HL-60 (cell line): Measurements from ENCODE around the gene ASCC1.

ENCODE experiments used
- DNase-seq, 2 experiments: peaks; one replicate each; pipeline ENCODE4 v3.0.0-alpha.2; 2010 to 2020; ENCODE audit warnings: low read depth in 1 of 2, low spot score in 1 of 2
- H3K27ac ChIP-seq: fragments of 250-450 bp; sonication (Bioruptor Pico); replicated peaks from 2 replicates; pipeline ENCODE4 v1.5.1; 2020; ENCODE audit warnings: mild to moderate bottlenecking, moderate library complexity
- H3K27me3 ChIP-seq: fragments of 250-450 bp; sonication (Bioruptor Pico); 2 replicates; pipeline ENCODE4 v1.5.1; 2021; ENCODE audit warnings: mild to moderate bottlenecking, moderate library complexity; ENCODE audit not compliant: insufficient read depth, poor library complexity, severe bottlenecking
- H3K4me3 ChIP-seq: replicated peaks from 2 replicates; pipeline ENCODE4 v1.5.1; 2011; ENCODE audit warnings: mild to moderate bottlenecking, control low read depth, low read length; ENCODE audit not compliant: insufficient read depth
- GABPA ChIP-seq: IDR thresholded peaks from 2 replicates; pipeline ENCODE4 v1.6.1; 2012; ENCODE audit warnings: low read depth
- POLR2AphosphoS5 ChIP-seq: IDR thresholded peaks from 2 replicates; pipeline ENCODE4 v1.6.1; 2012; ENCODE audit warnings: low read depth
- SPI1 ChIP-seq: IDR thresholded peaks from 2 replicates; pipeline ENCODE4 v1.6.1; 2012; ENCODE audit warnings: low read depth, mild to moderate bottlenecking, borderline replicate concordance
- TF ChIP-seq, protein P1 (sequence below): IDR thresholded peaks from one replicate; pipeline ENCODE4 v1.5.1; 2011; ENCODE audit warnings: low read length, control low read depth, inconsistent platforms; ENCODE audit not compliant: insufficient read depth
- TF ChIP-seq, protein P2 (sequence below): IDR thresholded peaks from 2 replicates; pipeline ENCODE4 v1.6.1; 2012; ENCODE audit warnings: low read depth; ENCODE audit not compliant: insufficient replicate concordance

ASCC1 gene

DNA sequence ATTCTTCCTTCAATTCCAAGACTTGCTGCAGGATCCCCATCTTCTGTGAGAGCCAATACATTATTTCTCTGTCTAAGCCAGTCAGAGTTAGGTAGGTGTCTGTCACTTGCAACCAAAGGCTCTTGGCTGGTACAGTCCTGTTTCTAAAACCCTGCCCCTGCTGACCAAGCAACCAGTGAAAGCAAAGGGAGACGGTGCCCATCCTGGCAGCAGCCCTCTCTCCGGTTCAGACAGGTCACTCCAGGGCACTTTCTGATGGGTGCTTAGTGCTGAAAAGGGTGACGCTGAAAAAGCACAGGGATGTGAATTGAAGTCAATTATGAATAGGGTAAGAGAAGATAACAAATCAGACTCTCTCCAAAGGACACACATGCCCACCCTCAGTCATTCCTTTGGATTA is 165.2 kb downstream of the ASCC1 start:
- no peaks in the 10 kb centered on the region for H3K27me3 ChIP-seq
- H3K27ac ChIP-seq = no peak overlapping the region
- no peak overlapping the region for H3K4me3 ChIP-seq
- no peak for TF ChIP-seq GABPA
- no peak for TF ChIP-seq SPI1
- TF ChIP-seq, protein P1, sequence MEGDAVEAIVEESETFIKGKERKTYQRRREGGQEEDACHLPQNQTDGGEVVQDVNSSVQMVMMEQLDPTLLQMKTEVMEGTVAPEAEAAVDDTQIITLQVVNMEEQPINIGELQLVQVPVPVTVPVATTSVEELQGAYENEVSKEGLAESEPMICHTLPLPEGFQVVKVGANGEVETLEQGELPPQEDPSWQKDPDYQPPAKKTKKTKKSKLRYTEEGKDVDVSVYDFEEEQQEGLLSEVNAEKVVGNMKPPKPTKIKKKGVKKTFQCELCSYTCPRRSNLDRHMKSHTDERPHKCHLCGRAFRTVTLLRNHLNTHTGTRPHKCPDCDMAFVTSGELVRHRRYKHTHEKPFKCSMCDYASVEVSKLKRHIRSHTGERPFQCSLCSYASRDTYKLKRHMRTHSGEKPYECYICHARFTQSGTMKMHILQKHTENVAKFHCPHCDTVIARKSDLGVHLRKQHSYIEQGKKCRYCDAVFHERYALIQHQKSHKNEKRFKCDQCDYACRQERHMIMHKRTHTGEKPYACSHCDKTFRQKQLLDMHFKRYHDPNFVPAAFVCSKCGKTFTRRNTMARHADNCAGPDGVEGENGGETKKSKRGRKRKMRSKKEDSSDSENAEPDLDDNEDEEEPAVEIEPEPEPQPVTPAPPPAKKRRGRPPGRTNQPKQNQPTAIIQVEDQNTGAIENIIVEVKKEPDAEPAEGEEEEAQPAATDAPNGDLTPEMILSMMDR = no peak
- no peak for DNase-seq

DNA sequence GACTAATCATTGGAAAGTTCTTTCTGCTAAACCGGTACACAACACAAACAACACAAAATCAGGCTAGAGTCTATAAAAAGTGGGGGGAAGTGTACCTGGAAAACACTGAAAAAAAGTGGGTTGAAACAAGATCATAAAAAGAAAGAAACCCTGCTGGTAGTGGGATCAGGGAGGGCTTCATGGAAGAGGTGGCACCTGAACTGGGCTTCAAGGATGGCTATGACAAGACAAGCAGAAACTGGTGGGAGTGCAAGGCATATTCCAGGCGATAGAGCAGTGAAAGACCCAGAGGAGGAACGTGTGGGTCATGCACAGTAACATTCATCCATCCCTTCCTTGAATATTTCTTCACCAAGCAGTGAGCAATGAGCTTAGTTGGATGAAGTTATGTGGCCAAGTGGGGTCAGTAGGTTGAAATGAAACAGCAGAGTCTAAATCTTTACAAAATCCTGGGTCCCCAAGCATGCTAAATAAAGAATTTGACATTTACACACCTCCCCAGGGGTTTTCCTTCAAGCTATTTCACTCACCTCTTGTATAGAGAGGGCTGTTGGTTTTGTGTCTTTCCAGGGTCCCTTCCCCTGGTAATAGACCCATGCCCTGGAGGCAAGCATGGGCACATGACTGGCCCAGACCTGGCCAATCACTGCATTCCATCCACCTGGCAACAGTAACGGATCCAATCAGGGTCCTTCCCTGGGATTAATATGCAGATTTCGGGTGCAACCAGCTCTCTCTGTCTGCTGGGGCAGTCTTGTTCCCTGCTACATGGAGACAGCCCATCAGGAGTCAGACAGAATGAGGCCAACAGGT is 165.9 kb downstream of the ASCC1 start:
- TF ChIP-seq SPI1 = no peak
- no peak for TF ChIP-seq POLR2AphosphoS5
- TF ChIP-seq, protein P1 = no peak
- TF ChIP-seq, protein P2, sequence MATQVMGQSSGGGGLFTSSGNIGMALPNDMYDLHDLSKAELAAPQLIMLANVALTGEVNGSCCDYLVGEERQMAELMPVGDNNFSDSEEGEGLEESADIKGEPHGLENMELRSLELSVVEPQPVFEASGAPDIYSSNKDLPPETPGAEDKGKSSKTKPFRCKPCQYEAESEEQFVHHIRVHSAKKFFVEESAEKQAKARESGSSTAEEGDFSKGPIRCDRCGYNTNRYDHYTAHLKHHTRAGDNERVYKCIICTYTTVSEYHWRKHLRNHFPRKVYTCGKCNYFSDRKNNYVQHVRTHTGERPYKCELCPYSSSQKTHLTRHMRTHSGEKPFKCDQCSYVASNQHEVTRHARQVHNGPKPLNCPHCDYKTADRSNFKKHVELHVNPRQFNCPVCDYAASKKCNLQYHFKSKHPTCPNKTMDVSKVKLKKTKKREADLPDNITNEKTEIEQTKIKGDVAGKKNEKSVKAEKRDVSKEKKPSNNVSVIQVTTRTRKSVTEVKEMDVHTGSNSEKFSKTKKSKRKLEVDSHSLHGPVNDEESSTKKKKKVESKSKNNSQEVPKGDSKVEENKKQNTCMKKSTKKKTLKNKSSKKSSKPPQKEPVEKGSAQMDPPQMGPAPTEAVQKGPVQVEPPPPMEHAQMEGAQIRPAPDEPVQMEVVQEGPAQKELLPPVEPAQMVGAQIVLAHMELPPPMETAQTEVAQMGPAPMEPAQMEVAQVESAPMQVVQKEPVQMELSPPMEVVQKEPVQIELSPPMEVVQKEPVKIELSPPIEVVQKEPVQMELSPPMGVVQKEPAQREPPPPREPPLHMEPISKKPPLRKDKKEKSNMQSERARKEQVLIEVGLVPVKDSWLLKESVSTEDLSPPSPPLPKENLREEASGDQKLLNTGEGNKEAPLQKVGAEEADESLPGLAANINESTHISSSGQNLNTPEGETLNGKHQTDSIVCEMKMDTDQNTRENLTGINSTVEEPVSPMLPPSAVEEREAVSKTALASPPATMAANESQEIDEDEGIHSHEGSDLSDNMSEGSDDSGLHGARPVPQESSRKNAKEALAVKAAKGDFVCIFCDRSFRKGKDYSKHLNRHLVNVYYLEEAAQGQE = no peak
- TF ChIP-seq GABPA = no peak
- Histone ChIP-seq H3K27me3 (no peaks in the 10 kb centered on the region), H3K27ac (no peak overlapping the region), H3K4me3 (no peak overlapping the region)
- DNase-seq = no peak

DNA sequence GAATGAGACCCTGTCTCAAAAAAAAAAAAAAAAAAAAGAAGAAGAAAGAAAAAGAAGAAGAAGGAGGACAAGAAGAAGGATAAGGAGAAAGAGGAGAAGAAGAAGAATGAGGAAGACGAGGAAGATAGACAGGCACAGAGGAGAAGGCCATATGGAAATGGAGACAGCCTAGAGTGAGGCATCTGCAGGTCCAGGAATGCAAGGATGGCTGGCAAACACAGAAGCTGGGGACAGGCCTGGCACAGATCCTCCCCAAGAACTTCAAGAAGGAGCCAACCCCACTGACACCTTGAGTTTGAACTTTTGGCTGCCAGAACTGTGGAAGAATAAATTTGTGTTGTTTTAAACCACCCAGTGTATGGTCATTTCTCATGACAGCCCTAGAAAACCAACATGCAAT is 166.6 kb downstream of the ASCC1 start:
- Histone ChIP-seq H3K27ac (no peak overlapping the region), H3K27me3 (no peaks in the 10 kb centered on the region), H3K4me3 (no peak overlapping the region)
- no peak for TF ChIP-seq POLR2AphosphoS5
- TF ChIP-seq, protein P2 = no peak
- TF ChIP-seq, protein P1 = no peak
- TF ChIP-seq GABPA = no peak
- no peak for DNase-seq
